HEK293 (cell line): Measurements from ENCODE around the gene OBSL1.
A peak's percentile ranks its signal among the peaks of the same experiment; 100 is the strongest.

Experiments used
- BCL11A ChIP-seq: fragments of 450-650 bp; formaldehyde crosslinking; IDR thresholded peaks from 2 replicates; pipeline ENCODE4 v1.5.1; 2016; ENCODE audit warnings: low read depth, missing biosample characterization, missing genetic modification characterization
- EGR2 ChIP-seq: fragments of 450-650 bp; formaldehyde crosslinking; IDR thresholded peaks from 2 replicates; pipeline ENCODE4 v1.5.1; 2016; ENCODE audit warnings: low read depth, missing biosample characterization, missing genetic modification characterization
- ELK4 ChIP-seq: IDR thresholded peaks from 2 replicates; pipeline ENCODE4 v1.6.1; 2011; ENCODE audit warnings: mild to moderate bottlenecking, low read depth, low read length, borderline replicate concordance
- GLIS2 ChIP-seq: fragments of 450-650 bp; formaldehyde crosslinking; IDR thresholded peaks from 2 replicates; pipeline ENCODE4 v1.5.1; 2016; ENCODE audit warnings: missing biosample characterization, missing genetic modification characterization
- KLF7 ChIP-seq: fragments of 450-650 bp; formaldehyde crosslinking; IDR thresholded peaks from 2 replicates; pipeline ENCODE4 v1.5.1; 2016; ENCODE audit warnings: missing biosample characterization, missing genetic modification characterization, borderline replicate concordance
- KLF8 ChIP-seq: fragments of 450-650 bp; formaldehyde crosslinking; IDR thresholded peaks from 2 replicates; pipeline ENCODE4 v1.5.1; 2016; ENCODE audit warnings: missing biosample characterization, missing genetic modification characterization
- OSR2 ChIP-seq: fragments of 450-650 bp; formaldehyde crosslinking; IDR thresholded peaks from 2 replicates; pipeline ENCODE4 v1.5.1; 2016; ENCODE audit warnings: missing biosample characterization, missing genetic modification characterization
- SP7 ChIP-seq: fragments of 450-650 bp; formaldehyde crosslinking; IDR thresholded peaks from 2 replicates; pipeline ENCODE4 v1.5.1; 2016; ENCODE audit warnings: missing biosample characterization, missing genetic modification characterization
- TCF7L2 ChIP-seq: IDR thresholded peaks from 2 replicates; pipeline ENCODE4 v1.6.1; 2011; ENCODE audit warnings: low read depth, mild to moderate bottlenecking, inconsistent platforms, low read length, moderate library complexity, borderline replicate concordance
- TRIM28 ChIP-seq: IDR thresholded peaks from 2 replicates; pipeline ENCODE4 v1.6.1; 2011; ENCODE audit warnings: low read length, control low read depth, borderline replicate concordance
- ZBTB11 ChIP-seq: fragments of 450-650 bp; formaldehyde crosslinking; conservative IDR thresholded peaks from 2 replicates; pipeline ENCODE4 v1.5.1; 2016; ENCODE audit warnings: low read depth, missing biosample characterization, missing genetic modification characterization
- ZBTB17 ChIP-seq: fragments of 450-650 bp; formaldehyde crosslinking; IDR thresholded peaks from 2 replicates; pipeline ENCODE4 v1.5.1; 2016; ENCODE audit warnings: missing biosample characterization, missing genetic modification characterization
- ZBTB26 ChIP-seq: fragments of 450-650 bp; formaldehyde crosslinking; optimal IDR thresholded peaks from 2 replicates; pipeline ENCODE3; 2016; ENCODE audit warnings: missing biosample characterization, mild to moderate bottlenecking, missing genetic modification characterization
- ZBTB48 ChIP-seq: fragments of 450-650 bp; formaldehyde crosslinking; IDR thresholded peaks from 2 replicates; pipeline ENCODE4 v1.5.1; 2016; ENCODE audit warnings: missing biosample characterization, missing genetic modification characterization
- ZEB2 ChIP-seq: fragments of 450-650 bp; formaldehyde crosslinking; IDR thresholded peaks from 2 replicates; pipeline ENCODE4 v1.5.1; 2016; ENCODE audit warnings: missing biosample characterization, missing genetic modification characterization
- ZFHX2 ChIP-seq: fragments of 450-650 bp; formaldehyde crosslinking; conservative IDR thresholded peaks from 2 replicates; pipeline ENCODE4 v1.5.1; 2016; ENCODE audit warnings: missing biosample characterization, missing genetic modification characterization
- ZIC2 ChIP-seq: fragments of 450-650 bp; formaldehyde crosslinking; IDR thresholded peaks from 2 replicates; pipeline ENCODE4 v1.5.1; 2016; ENCODE audit warnings: missing biosample characterization, missing genetic modification characterization
- ZNF114 ChIP-seq: fragments of 450-650 bp; formaldehyde crosslinking; IDR thresholded peaks from 2 replicates; pipeline ENCODE4 v1.5.0; 2017; ENCODE audit warnings: missing biosample characterization, missing genetic modification characterization
- ZNF138 ChIP-seq: fragments of 450-650 bp; formaldehyde crosslinking; IDR thresholded peaks from 2 replicates; pipeline ENCODE4 v1.5.1; 2016; ENCODE audit warnings: missing biosample characterization, missing genetic modification characterization, borderline replicate concordance
- ZNF18 ChIP-seq: fragments of 450-650 bp; formaldehyde crosslinking; IDR thresholded peaks from 2 replicates; pipeline ENCODE4 v1.5.1; 2016; ENCODE audit warnings: missing biosample characterization, missing genetic modification characterization
- ZNF24 ChIP-seq: fragments of 450-650 bp; formaldehyde crosslinking; IDR thresholded peaks from 2 replicates; pipeline ENCODE4 v1.5.1; 2016; ENCODE audit warnings: missing biosample characterization, missing genetic modification characterization
- ZNF311 ChIP-seq: fragments of 450-650 bp; formaldehyde crosslinking; IDR thresholded peaks from 2 replicates; pipeline ENCODE4 v1.5.1; 2017; ENCODE audit warnings: missing biosample characterization, missing genetic modification characterization, borderline replicate concordance
- ZNF560 ChIP-seq: fragments of 450-650 bp; formaldehyde crosslinking; IDR thresholded peaks from 2 replicates; pipeline ENCODE4 v1.5.1; 2017; ENCODE audit warnings: missing biosample characterization, missing genetic modification characterization, borderline replicate concordance
- ZNF629 ChIP-seq: fragments of 450-650 bp; formaldehyde crosslinking; IDR thresholded peaks from 2 replicates; pipeline ENCODE4 v1.5.1; 2017; ENCODE audit warnings: missing biosample characterization, missing genetic modification characterization
- ZNF704 ChIP-seq: fragments of 450-650 bp; formaldehyde crosslinking; IDR thresholded peaks from 2 replicates; pipeline ENCODE4 v1.5.1; 2016; ENCODE audit warnings: missing biosample characterization, missing genetic modification characterization
- TF ChIP-seq, protein P1 (sequence below): fragments of 450-650 bp; formaldehyde crosslinking; IDR thresholded peaks from 2 replicates; pipeline ENCODE4 v1.5.1; 2016; ENCODE audit warnings: missing biosample characterization, missing genetic modification characterization
- TF ChIP-seq, protein P2 (sequence below): fragments of 450-650 bp; formaldehyde crosslinking; IDR thresholded peaks from 2 replicates; pipeline ENCODE4 v1.5.1; 2016; ENCODE audit warnings: missing biosample characterization, missing genetic modification characterization

Gene OBSL1

DNA sequence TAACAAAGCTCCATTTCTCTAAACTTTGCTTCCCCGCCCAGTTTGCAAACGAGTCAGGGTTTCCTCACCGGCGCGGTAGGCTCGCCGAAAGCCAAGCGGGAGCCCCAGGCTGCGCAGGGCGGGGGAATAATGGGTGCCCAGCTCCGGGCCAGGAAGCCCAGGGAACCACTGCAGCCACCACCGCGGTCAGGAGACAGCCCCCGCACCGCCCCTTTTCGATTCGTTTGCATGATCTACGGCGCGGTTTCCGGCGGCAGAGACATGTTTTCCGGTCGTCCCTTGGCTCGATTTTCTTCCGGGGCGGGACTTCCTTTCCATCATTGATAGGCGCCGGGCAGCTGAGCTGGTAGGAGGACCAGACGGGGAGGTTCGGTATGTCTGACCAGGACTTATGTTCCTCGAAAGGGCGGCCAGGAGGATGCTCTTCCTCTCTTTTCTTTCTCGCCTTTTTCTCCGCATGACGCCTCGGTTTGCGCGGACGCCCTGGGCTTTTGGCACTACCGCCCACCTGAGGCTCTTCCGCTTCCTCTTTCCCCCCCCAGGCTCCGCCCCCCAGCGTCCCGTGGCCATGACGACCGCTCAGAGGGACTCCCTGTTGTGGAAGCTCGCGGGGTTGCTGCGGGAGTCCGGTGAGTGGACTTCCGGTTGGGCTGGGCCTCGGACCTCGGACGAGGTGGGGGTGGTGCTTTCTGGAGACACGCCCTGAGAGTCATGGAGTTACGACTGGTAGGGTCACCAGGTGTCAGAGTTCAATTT lies 26.4 kb upstream of the OBSL1 start, which contains the start of gene STK11IP (continued):
- peak; percentile 76 for TF ChIP-seq ZFHX2 (tag by site-specific recombination)
- no peak for TF ChIP-seq ZNF18 (tag by site-specific recombination)
- peak; percentile 37; the same call in 1 of the 2 replicates for TF ChIP-seq KLF8 (tag by site-specific recombination)
- TF ChIP-seq ZIC2 (tag by site-specific recombination), result peak; percentile 86
- TF ChIP-seq ZNF24 (tag by site-specific recombination), result no peak
- no peak for TF ChIP-seq ZNF704 (tag by site-specific recombination)
- no peak for TF ChIP-seq ZNF311 (tag by site-specific recombination)
- TF ChIP-seq OSR2 (tag by site-specific recombination), result peak; percentile 9; the same call in 1 of the 2 replicates
- peak; percentile 50 for TF ChIP-seq KLF7 (tag by site-specific recombination)
- TF ChIP-seq SP7 (tag by site-specific recombination), result peak; percentile 43; the same call in 1 of the 2 replicates
- peak; percentile 68; the same call in 1 of the 2 replicates for TF ChIP-seq ZBTB48 (tag by site-specific recombination)
- no peak for TF ChIP-seq ZNF114 (tag by site-specific recombination)
- TF ChIP-seq GLIS2 (tag by site-specific recombination), result peak; percentile 85
- TF ChIP-seq TRIM28, result 0 out of 2 replicates have a peak, but pooled peaks have one; percentile 9
- TF ChIP-seq ZEB2 (tag by site-specific recombination), result peak; percentile 76; the same call in 1 of the 2 replicates
- TF ChIP-seq ZBTB11 (tag by site-specific recombination), result peak; percentile 97
- peak; percentile 14 for TF ChIP-seq ZBTB26
- TF ChIP-seq EGR2 (tag by site-specific recombination), result peak; percentile 67; the same call in 1 of the 2 replicates
- TF ChIP-seq, protein P1, sequence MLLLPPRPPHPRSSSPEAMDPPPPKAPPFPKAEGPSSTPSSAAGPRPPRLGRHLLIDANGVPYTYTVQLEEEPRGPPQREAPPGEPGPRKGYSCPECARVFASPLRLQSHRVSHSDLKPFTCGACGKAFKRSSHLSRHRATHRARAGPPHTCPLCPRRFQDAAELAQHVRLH (tag by site-specific recombination), result peak; percentile 98
- peak; percentile 72 for TF ChIP-seq ZNF629 (tag by site-specific recombination)
- no peak for TF ChIP-seq ZNF560 (tag by site-specific recombination)
- TF ChIP-seq ELK4, result peak; percentile 89
- no peak for TF ChIP-seq ZNF138
- TF ChIP-seq BCL11A (tag by site-specific recombination), result 0 out of 2 replicates have a peak, but pooled peaks have one; percentile 57
- no peak for TF ChIP-seq TCF7L2
- TF ChIP-seq ZBTB17 (tag by site-specific recombination), result peak; percentile 77
- TF ChIP-seq, protein P2, sequence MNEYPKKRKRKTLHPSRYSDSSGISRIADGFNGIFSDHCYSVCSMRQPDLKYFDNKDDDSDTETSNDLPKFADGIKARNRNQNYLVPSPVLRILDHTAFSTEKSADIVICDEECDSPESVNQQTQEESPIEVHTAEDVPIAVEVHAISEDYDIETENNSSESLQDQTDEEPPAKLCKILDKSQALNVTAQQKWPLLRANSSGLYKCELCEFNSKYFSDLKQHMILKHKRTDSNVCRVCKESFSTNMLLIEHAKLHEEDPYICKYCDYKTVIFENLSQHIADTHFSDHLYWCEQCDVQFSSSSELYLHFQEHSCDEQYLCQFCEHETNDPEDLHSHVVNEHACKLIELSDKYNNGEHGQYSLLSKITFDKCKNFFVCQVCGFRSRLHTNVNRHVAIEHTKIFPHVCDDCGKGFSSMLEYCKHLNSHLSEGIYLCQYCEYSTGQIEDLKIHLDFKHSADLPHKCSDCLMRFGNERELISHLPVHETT, result no peak
